HepG2 (cell line): Measurements from ENCODE around the gene ZNRD2. TPM values are rescaled to one million over a fixed set of nuclear protein-coding genes. Genes with fewer than 3 reads are reported as not detected.

ENCODE experiments used
- GATAD1 ChIP-seq: IDR thresholded peaks from 2 replicates; pipeline ENCODE4 v1.6.1; 2016; ENCODE audit warnings: missing genetic modification reagents, missing compliant biosample characterization
- IKZF4 ChIP-seq: sonication (generic); formaldehyde crosslinking; IDR thresholded peaks from 2 replicates; pipeline ENCODE4 v1.5.1; 2020; ENCODE audit warnings: borderline replicate concordance, mild to moderate bottlenecking, low read depth, missing genetic modification reagents; ENCODE audit errors: not compliant biosample characterization
- KLF13 ChIP-seq: sonication (generic); formaldehyde crosslinking; IDR thresholded peaks from 2 replicates; pipeline ENCODE4 v1.4.0; 2020; ENCODE audit warnings: mild to moderate bottlenecking, missing genetic modification reagents
- NFYB ChIP-seq: sonication (generic); formaldehyde crosslinking; IDR thresholded peaks from 2 replicates; pipeline ENCODE4 v1.4.0; 2020; ENCODE audit warnings: missing genetic modification reagents
- SNRNP70 ChIP-seq: fragments of 200-400 bp; formaldehyde crosslinking; IDR thresholded peaks from 2 replicates; pipeline ENCODE4 v1.6.1; 2017; ENCODE audit warnings: mild to moderate bottlenecking, low read depth, low read length, moderate library complexity
- SOX6 ChIP-seq, 2 experiments: fragments of 450-650 bp in 1 of 2; sonication (generic) in 1 of 2; formaldehyde crosslinking in 1 of 2; IDR thresholded peaks; 2 replicates each; pipeline versions ENCODE4 v1.4.0 to v1.6.1; 2017 to 2020; ENCODE audit warnings: antibody characterized with exemption in 1 of 2, mild to moderate bottlenecking in 1 of 2, missing genetic modification reagents in 1 of 2
- SRF ChIP-seq: IDR thresholded peaks from 2 replicates; pipeline ENCODE4 v1.6.1; 2011; ENCODE audit warnings: mild to moderate bottlenecking, low read depth, low read length, moderate library complexity
- TARDBP ChIP-seq: sonication (generic); formaldehyde crosslinking; IDR thresholded peaks from 2 replicates; pipeline ENCODE4 v1.8.0; 2022; ENCODE audit warnings: mild to moderate bottlenecking, missing genetic modification reagents
- TOE1 ChIP-seq: sonication (generic); formaldehyde crosslinking; IDR thresholded peaks from 2 replicates; pipeline ENCODE4 v1.4.0; 2020; ENCODE audit warnings: mild to moderate bottlenecking, missing genetic modification reagents
- YY1 ChIP-seq: IDR thresholded peaks from 2 replicates; pipeline ENCODE4 v1.6.1; 2011; ENCODE audit warnings: low read length, low read depth, moderate library complexity, mild to moderate bottlenecking; ENCODE audit not compliant: insufficient read depth, insufficient replicate concordance
- ZNF251 ChIP-seq: sonication (generic); formaldehyde crosslinking; IDR thresholded peaks from 2 replicates; pipeline ENCODE4 v1.9.0; 2021; ENCODE audit warnings: mild to moderate bottlenecking, missing genetic modification reagents
- ZNF460 ChIP-seq: sonication (generic); formaldehyde crosslinking; IDR thresholded peaks from 2 replicates; pipeline ENCODE4 v1.5.1; 2020; ENCODE audit warnings: missing genetic modification reagents, mild to moderate bottlenecking, borderline replicate concordance
- ZNF749 ChIP-seq: sonication (generic); formaldehyde crosslinking; IDR thresholded peaks from 2 replicates; pipeline ENCODE4 v1.8.0; 2022; ENCODE audit warnings: mild to moderate bottlenecking, missing genetic modification reagents, moderate library complexity, borderline replicate concordance
- ZNF788 ChIP-seq: sonication (generic); formaldehyde crosslinking; IDR thresholded peaks from 2 replicates; pipeline ENCODE4 v1.5.0; 2020; ENCODE audit warnings: mild to moderate bottlenecking, missing genetic modification reagents, borderline replicate concordance
- polyA plus RNA-seq, 8 experiments: library from polyadenylated mRNA; depleted of rRNA in 3 of 8; stranded (reverse) in 7 of 8; unstranded in 1 of 8; fragments of >200 nt; fragmentation: Illumina TruSeq in 4 of 8; extraction: Trizol in 4 of 8; gene quantifications; 2 replicates each; pipeline versions ENCODE4 v1.2.1 to v1.2.3, GENCODE V29; 2011 to 2016; ENCODE audit warnings: low read depth in 4 of 8, missing spikeins in 1 of 8, mixed read lengths in 1 of 8; ENCODE audit not compliant: insufficient read depth in 1 of 8
- total RNA-seq, 5 experiments: library from RNA; depleted of rRNA; stranded (reverse); fragments of >200 nt; fragmentation: Illumina TruSeq; extraction: Trizol; gene quantifications; 2 replicates each; pipeline ENCODE4 v1.2.3, GENCODE V29; 2016; ENCODE audit warnings: low read depth in 1 of 5
- TF ChIP-seq, protein P1 (sequence below): sonication (generic); formaldehyde crosslinking; IDR thresholded peaks from 2 replicates; pipeline ENCODE4 v1.5.1; 2020; ENCODE audit warnings: missing genetic modification reagents, mild to moderate bottlenecking, borderline replicate concordance
- TF ChIP-seq, protein P2 (sequence below): sonication (generic); formaldehyde crosslinking; IDR thresholded peaks from 2 replicates; pipeline ENCODE4 v1.8.0; 2022; ENCODE audit warnings: missing genetic modification reagents, low read depth, mild to moderate bottlenecking, borderline replicate concordance
- TF ChIP-seq, protein P3 (sequence below): sonication (generic); formaldehyde crosslinking; IDR thresholded peaks from 2 replicates; pipeline ENCODE4 v1.9.0; 2021; ENCODE audit warnings: missing genetic modification reagents, borderline replicate concordance
- TF ChIP-seq, protein P4 (sequence below): sonication (generic); formaldehyde crosslinking; IDR thresholded peaks from 2 replicates; pipeline ENCODE4 v1.5.0; 2020; ENCODE audit warnings: missing genetic modification reagents, mild to moderate bottlenecking, borderline replicate concordance

Gene ZNRD2
- total and polyA plus RNA-seq, 2 of the 13 experiments (the other 11 are each of a cell fraction or from before 2014, with no cell fraction given): 29.2 to 34.0 TPM

DNA sequence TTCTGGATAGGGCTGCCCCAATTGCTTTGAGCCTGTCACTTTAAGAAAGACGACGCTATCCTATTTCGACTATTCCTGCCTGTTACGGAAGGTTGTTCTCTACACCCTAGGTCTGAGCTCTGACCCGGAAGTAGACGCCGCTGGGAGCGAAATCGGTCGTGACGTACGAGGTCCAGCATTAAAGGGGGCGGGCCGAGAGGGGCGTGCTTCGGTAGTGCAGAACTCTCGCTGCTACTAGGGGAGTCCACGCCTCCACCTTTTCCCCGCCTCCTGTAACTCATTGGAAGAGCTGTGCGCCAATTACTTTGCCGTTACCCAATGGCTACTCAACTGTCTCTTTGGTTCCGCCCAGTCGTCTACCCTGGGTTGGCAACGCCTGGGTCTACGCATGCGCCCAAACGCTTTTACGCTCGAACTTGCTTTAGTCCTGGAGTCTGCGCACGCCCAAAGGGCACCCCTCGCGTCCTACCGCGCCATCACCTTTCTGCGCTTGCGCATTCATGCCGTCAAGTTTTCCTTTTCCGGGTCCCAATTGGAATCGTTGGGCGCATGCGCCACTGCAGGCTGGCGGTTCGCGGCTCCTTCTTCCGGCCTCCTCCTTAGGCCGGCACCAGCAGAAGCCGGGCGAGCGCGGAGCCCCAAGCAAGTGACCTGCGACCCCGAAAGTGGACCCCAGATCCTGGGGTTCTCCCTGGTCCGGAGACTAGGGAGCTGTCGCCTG lies 45.1 kb downstream of the ZNRD2 start, which contains the start of gene PCNX3 (continued):
- TF ChIP-seq, protein P1, sequence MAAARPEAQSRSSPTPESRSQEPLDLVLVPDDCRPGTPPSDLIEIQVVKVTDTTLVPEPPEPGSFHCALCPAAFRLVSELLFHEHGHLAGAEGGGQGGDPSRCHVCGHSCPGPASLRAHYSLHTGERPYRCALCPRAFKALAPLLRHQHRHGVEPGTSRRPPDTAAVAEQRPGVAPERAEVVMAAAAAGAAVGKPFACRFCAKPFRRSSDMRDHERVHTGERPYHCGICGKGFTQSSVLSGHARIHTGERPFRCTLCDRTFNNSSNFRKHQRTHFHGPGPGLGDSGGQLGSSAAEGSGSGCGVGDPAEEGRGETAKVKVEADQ (CRISPR knock-in tag): 0 out of 2 replicates have a peak, but pooled peaks have one; percentile 26
- no peak for TF ChIP-seq TOE1 (CRISPR knock-in tag)
- no peak for TF ChIP-seq ZNF251 (CRISPR knock-in tag)
- no peak for TF ChIP-seq KLF13 (CRISPR knock-in tag)
- TF ChIP-seq SNRNP70: no peak
- TF ChIP-seq SOX6 (IDR thresholded peaks at IDR 0.05): no peak
- peak; percentile 38; the same call in 1 of the 2 replicates for TF ChIP-seq SOX6 (CRISPR knock-in tag; IDR thresholded peaks at IDR 0.05)
- TF ChIP-seq IKZF4 (CRISPR knock-in tag): no peak
- TF ChIP-seq SRF: peak; percentile 96
- TF ChIP-seq, protein P2, sequence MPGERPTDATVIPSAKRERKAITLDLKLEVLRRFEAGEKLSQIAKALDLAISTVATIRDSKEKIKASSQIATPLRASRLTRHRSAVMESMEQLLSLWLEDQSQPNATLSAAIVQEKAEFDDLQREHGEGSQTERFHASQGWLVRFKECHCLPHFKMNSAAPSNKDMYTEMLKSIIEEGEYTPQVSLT (CRISPR knock-in tag): no peak
- TF ChIP-seq, protein P3, sequence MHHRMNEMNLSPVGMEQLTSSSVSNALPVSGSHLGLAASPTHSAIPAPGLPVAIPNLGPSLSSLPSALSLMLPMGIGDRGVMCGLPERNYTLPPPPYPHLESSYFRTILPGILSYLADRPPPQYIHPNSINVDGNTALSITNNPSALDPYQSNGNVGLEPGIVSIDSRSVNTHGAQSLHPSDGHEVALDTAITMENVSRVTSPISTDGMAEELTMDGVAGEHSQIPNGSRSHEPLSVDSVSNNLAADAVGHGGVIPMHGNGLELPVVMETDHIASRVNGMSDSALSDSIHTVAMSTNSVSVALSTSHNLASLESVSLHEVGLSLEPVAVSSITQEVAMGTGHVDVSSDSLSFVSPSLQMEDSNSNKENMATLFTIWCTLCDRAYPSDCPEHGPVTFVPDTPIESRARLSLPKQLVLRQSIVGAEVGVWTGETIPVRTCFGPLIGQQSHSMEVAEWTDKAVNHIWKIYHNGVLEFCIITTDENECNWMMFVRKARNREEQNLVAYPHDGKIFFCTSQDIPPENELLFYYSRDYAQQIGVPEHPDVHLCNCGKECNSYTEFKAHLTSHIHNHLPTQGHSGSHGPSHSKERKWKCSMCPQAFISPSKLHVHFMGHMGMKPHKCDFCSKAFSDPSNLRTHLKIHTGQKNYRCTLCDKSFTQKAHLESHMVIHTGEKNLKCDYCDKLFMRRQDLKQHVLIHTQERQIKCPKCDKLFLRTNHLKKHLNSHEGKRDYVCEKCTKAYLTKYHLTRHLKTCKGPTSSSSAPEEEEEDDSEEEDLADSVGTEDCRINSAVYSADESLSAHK: no peak
- TF ChIP-seq NFYB (CRISPR knock-in tag): peak; percentile 99
- TF ChIP-seq, protein P4, sequence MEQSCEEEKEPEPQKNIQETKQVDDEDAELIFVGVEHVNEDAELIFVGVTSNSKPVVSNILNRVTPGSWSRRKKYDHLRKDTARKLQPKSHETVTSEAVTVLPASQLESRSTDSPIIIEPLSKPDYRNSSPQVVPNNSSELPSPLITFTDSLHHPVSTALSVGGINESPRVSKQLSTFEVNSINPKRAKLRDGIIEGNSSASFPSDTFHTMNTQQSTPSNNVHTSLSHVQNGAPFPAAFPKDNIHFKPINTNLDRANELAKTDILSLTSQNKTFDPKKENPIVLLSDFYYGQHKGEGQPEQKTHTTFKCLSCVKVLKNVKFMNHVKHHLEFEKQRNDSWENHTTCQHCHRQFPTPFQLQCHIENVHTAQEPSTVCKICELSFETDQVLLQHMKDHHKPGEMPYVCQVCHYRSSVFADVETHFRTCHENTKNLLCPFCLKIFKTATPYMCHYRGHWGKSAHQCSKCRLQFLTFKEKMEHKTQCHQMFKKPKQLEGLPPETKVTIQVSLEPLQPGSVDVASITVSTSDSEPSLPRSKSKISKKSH (CRISPR knock-in tag): no peak; the same call in 1 of the 2 replicates
- TF ChIP-seq YY1: peak; percentile 73
- no peak; the same call in 1 of the 2 replicates for TF ChIP-seq ZNF749 (CRISPR knock-in tag)
- peak; percentile 75; the same call in 1 of the 2 replicates for TF ChIP-seq TARDBP (CRISPR knock-in tag)
- peak; percentile 92 for TF ChIP-seq GATAD1 (CRISPR knock-in tag)
- TF ChIP-seq ZNF788 (CRISPR knock-in tag): peak; percentile 84; the same call in 1 of the 2 replicates
- TF ChIP-seq ZNF460 (CRISPR knock-in tag): no peak
